Measurements from ENCODE around the gene LTBP3. TPM values are rescaled to one million over a fixed set of nuclear protein-coding genes. Genes with fewer than 3 reads are reported as not detected.

The LTBP3 gene
- total and polyA plus RNA-seq, 9 of the 15 experiments (the other 6 are each of a cell fraction or from before 2014, with no cell fraction given) = 0.06 to 20.5 (median 4.8) TPM

GRCh38 chr11:65492637-65493366 is 65.4 kb downstream of the LTBP3 start (continued):
- TF ChIP-seq MNT (conservative IDR thresholded peaks at IDR 0.05) (peak in 1 of 2 experiments; percentile 50; a peak in 1 of 4 replicates), SRSF9 (IDR thresholded peaks at IDR 0.05; ENCODE audit: borderline replicate concordance, low read depth, low read length) (no peak)

- Histone ChIP-seq H2AFZ (ENCODE audit: low read depth, low read length) (peak overlapping the region; percentile 86), H3K4me1 (replicated peaks in 1 of 2; ENCODE audit: control insufficient read depth in 2 of 2, insufficient read depth in 2 of 2, low read length in 2 of 2) (peaks cover 78 to 85% of the 10 kb centered on the region in 2 experiments), H3K27ac (ENCODE audit: extremely low read depth, low read depth, low read length) (peak overlapping the region; percentile 84), H3K9me3 (replicated peaks; ENCODE audit: control insufficient read depth, insufficient read depth, low read depth, low read length) (no peaks in the 10 kb centered on the region), H3K9ac (ENCODE audit: insufficient read depth in 1 of 2, low read depth in 2 of 2, low read length in 2 of 2) (peak overlapping the region; percentile 71 to 81), H3K79me2 (ENCODE audit: control insufficient read depth, insufficient read depth, low read length) (peaks cover 61% of the 10 kb centered on the region), H3K4me3 (peak overlapping the region; percentile 6; the same call in 1 of the 2 replicates), H3K27me3 (ENCODE audit: control insufficient read depth in 2 of 2, insufficient read depth in 2 of 2, low read length in 2 of 2) (no peaks in the 10 kb centered on the region), H3K4me2 (ENCODE audit: insufficient read depth, low read length) (peak overlapping the region; percentile 81), H4K20me1 (replicated peaks; ENCODE audit: control insufficient read depth, insufficient read depth, low read length) (no peaks in the 10 kb centered on the region), H3K36me3 (ENCODE audit: control insufficient read depth, insufficient read depth, low read length) (no peaks in the 10 kb centered on the region), H3K9me1 (ENCODE audit: control insufficient read depth, insufficient read depth, low read length) (peaks cover 6% of the 10 kb centered on the region)
- POLR2A ChIA-PET = interaction anchor here (0.6 to 27.6 kb wide), 4 partner anchors 11 to 663 kb away, joined by 3 to 2118 read pairs (median 707); partner anchors contain the start of genes MALAT1 and NEAT1
- in situ Hi-C loops (cut with MboI) (no loop called here), intact Hi-C loops (cut with micrococcal nuclease) (no loop called here)
- 10% methylated on average over 4 of the region's 4 CpGs for WGBS (ENCODE audit: insufficient coverage, low coverage, missing lambda C conversion rate)
- FAIRE-seq (no peak), DNase-seq (ENCODE audit: extremely low read depth in 1 of 4, low spot score in 3 of 4) (no peak), ATAC-seq (no peak)
- no TSS peak for BruUV-seq (replicated peaks)
- CTCF ChIA-PET (ENCODE audit: low intra/inter-chr PET ratio) = no interaction called here
- peak; percentile 61 for TF ChIP-seq LCOR (CRISPR knock-in tag; IDR thresholded peaks at IDR 0.05)
- no peak for TF ChIP-seq HDAC2 (IDR thresholded peaks at IDR 0.05)
- no peak for TF ChIP-seq STAT5A (IDR thresholded peaks at IDR 0.05; ENCODE audit: borderline replicate concordance, low read length)
- TF ChIP-seq CXXC5 (CRISPR knock-in tag; IDR thresholded peaks at IDR 0.05) = no peak
- TF ChIP-seq ATF1 (CRISPR knock-in tag; IDR thresholded peaks at IDR 0.05) = no peak
- peak; percentile 13; the same call in 1 of the 2 replicates for TF ChIP-seq ATF1 (tag; IDR thresholded peaks at IDR 0.05)
- TF ChIP-seq PTBP1 (IDR thresholded peaks at IDR 0.05; ENCODE audit: low read depth, low read length) = no peak
- TF ChIP-seq MEF2A (IDR thresholded peaks at IDR 0.05; ENCODE audit: control insufficient read depth, low read depth, low read length) = no peak
- TF ChIP-seq ZFPM2 (CRISPR knock-in tag; IDR thresholded peaks at IDR 0.05) = no peak
- TF ChIP-seq HOXB6 (CRISPR knock-in tag; IDR thresholded peaks at IDR 0.05; ENCODE audit: borderline replicate concordance) = 0 out of 2 replicates have a peak, but pooled peaks have one; percentile 14
- no peak for TF ChIP-seq ZMIZ1 (IDR thresholded peaks at IDR 0.05; ENCODE audit: low read depth in 2 of 2, low read length in 2 of 2)
- peak; percentile 13; the same call in 1 of the 2 replicates for TF ChIP-seq GABPB1 (CRISPR knock-in tag; IDR thresholded peaks at IDR 0.05)
- no peak for TF ChIP-seq FOXK2 (conservative IDR thresholded peaks at IDR 0.05 in 1 of 2, IDR thresholded peaks at IDR 0.05 in 1 of 2; ENCODE audit: low read depth in 2 of 2)
- peak; percentile 72; the same call in 1 of the 2 replicates for TF ChIP-seq BCOR (IDR thresholded peaks at IDR 0.05)
- TF ChIP-seq ZNF830 (CRISPR knock-in tag; IDR thresholded peaks at IDR 0.05) = no peak
- TF ChIP-seq CBX1 (IDR thresholded peaks at IDR 0.05; ENCODE audit: low read depth) = 0 out of 2 replicates have a peak, but pooled peaks have one; percentile 31
Observed at GRCh38 chr11:65492387-65492636, 65.8 kb downstream of the LTBP3 start.
